SK-N-MC (cell line): ENCODE data around the gene ZNF600.
"Not testable (repeated sequence)": the region's sequence is repeated elsewhere in the genome, so short reads cannot be mapped to it uniquely, and the experiment has no call there.

Experiments used
- EZH2 ChIP-seq: fragments of 200-600 bp; sonication (generic); IDR thresholded peaks from one replicate; pipeline ENCODE4 v1.6.1; 2017; ENCODE audit warnings: antibody characterized with exemption
- POLR2AphosphoS5 ChIP-seq: IDR thresholded peaks from 2 replicates; pipeline ENCODE4 v1.6.1; 2012; ENCODE audit warnings: mild to moderate bottlenecking, low read depth, low read length, borderline replicate concordance

DNA sequence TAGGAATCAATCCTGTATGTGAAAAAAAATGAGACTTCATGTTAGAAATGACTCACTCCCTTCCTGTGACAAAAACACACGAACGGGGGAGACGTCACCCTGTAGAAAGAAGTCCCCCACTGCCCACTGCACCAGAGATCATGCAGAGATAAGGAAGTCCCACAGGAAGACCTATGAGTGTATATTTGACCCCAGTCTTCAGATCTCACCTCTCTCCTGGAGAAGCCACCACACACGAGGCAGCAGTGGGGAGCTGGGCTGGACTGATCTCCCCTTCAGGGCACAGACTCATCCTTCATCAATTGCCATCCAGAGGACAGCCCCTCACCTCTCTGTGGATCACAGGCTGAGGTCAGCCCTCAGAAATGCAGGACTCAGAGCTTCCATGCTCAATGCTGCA is 70.7 kb downstream of the ZNF600 start:
- TF ChIP-seq EZH2, POLR2AphosphoS5: not testable (repeated sequence)
